Mesendoderm (in vitro differentiated cells): ENCODE results near the gene CUEDC1.

Experiments used
- DNase-seq: peaks from one replicate; pipeline ENCODE4 v3.0.0; 2013
- H2AK5ac ChIP-seq: 2 replicates; pipeline ENCODE4 v1.6.1; 2013; ENCODE audit warnings: low read length, inconsistent platforms
- H2BK120ac ChIP-seq: 2 replicates; pipeline ENCODE4 v1.6.1; 2013; ENCODE audit warnings: low read depth, mild to moderate bottlenecking, low read length, moderate library complexity, mixed read lengths
- H2BK15ac ChIP-seq: replicated peaks from 2 replicates; pipeline ENCODE4 v1.6.1; 2013; ENCODE audit warnings: low read depth, mild to moderate bottlenecking, moderate library complexity
- H2BK5ac ChIP-seq: 2 replicates; pipeline ENCODE4 v1.6.1; 2013; ENCODE audit warnings: low read length, inconsistent platforms
- H3K18ac ChIP-seq: 2 replicates; pipeline ENCODE4 v1.6.1; 2013; ENCODE audit warnings: mild to moderate bottlenecking, low read length, mixed read lengths
- H3K23ac ChIP-seq: one replicate; pipeline ENCODE4 v1.6.1; 2013; ENCODE audit warnings: low read length
- H3K27ac ChIP-seq: 2 replicates; pipeline ENCODE4 v1.5.1; 2013; ENCODE audit warnings: low read depth, mild to moderate bottlenecking, inconsistent platforms, low read length, moderate library complexity
- H3K27me3 ChIP-seq: 2 replicates; pipeline ENCODE4 v1.6.1; 2013; ENCODE audit warnings: low read length, control low read depth, mild to moderate bottlenecking, inconsistent platforms; ENCODE audit not compliant: insufficient read depth, poor library complexity
- H3K36me3 ChIP-seq: 2 replicates; pipeline ENCODE4 v1.6.1; 2013; ENCODE audit warnings: low read length, inconsistent platforms; ENCODE audit not compliant: control insufficient read depth, insufficient read depth
- H3K4ac ChIP-seq: one replicate; pipeline ENCODE4 v1.6.1; 2013; ENCODE audit warnings: low read depth, mild to moderate bottlenecking, low read length, moderate library complexity
- H3K4me1 ChIP-seq: 2 replicates; pipeline ENCODE4 v1.6.1; 2013; ENCODE audit warnings: low read depth, low read length, inconsistent platforms; ENCODE audit not compliant: control insufficient read depth
- H3K4me2 ChIP-seq: 2 replicates; pipeline ENCODE4 v1.6.1; 2013; ENCODE audit warnings: low read length
- H3K4me3 ChIP-seq: 2 replicates; pipeline ENCODE4 v1.5.1; 2013; ENCODE audit warnings: mild to moderate bottlenecking, low read length
- H3K56ac ChIP-seq: one replicate; pipeline ENCODE4 v1.6.1; 2013; ENCODE audit warnings: low read length
- H3K79me1 ChIP-seq: 2 replicates; pipeline ENCODE4 v1.6.1; 2013; ENCODE audit warnings: low read length, inconsistent platforms
- H3K79me2 ChIP-seq: 2 replicates; pipeline ENCODE4 v1.6.1; 2013; ENCODE audit warnings: mild to moderate bottlenecking, low read length; ENCODE audit not compliant: control insufficient read depth, insufficient read depth
- H3K9ac ChIP-seq: 2 replicates; pipeline ENCODE4 v1.6.1; 2013; ENCODE audit warnings: low read length, inconsistent platforms
- H4K5ac ChIP-seq: one replicate; pipeline ENCODE4 v1.6.1; 2013; ENCODE audit warnings: low read length
- H4K8ac ChIP-seq: one replicate; pipeline ENCODE4 v1.6.1; 2013; ENCODE audit warnings: low read depth, mild to moderate bottlenecking, control low read depth, low read length, moderate library complexity
- WGBS: extraction: QIAGEN DNeasy Blood & Tissue Kit; methylation state at CpG from one replicate; pipeline ENCODE4 v1.1.7; 2013; ENCODE audit warnings: low lambda C conversion rate, missing lambda C conversion rate; ENCODE audit not compliant: insufficient coverage; ENCODE audit errors: extremely low coverage; 5-methylcytosine and 5-hydroxymethylcytosine counted together

Gene CUEDC1

DNA sequence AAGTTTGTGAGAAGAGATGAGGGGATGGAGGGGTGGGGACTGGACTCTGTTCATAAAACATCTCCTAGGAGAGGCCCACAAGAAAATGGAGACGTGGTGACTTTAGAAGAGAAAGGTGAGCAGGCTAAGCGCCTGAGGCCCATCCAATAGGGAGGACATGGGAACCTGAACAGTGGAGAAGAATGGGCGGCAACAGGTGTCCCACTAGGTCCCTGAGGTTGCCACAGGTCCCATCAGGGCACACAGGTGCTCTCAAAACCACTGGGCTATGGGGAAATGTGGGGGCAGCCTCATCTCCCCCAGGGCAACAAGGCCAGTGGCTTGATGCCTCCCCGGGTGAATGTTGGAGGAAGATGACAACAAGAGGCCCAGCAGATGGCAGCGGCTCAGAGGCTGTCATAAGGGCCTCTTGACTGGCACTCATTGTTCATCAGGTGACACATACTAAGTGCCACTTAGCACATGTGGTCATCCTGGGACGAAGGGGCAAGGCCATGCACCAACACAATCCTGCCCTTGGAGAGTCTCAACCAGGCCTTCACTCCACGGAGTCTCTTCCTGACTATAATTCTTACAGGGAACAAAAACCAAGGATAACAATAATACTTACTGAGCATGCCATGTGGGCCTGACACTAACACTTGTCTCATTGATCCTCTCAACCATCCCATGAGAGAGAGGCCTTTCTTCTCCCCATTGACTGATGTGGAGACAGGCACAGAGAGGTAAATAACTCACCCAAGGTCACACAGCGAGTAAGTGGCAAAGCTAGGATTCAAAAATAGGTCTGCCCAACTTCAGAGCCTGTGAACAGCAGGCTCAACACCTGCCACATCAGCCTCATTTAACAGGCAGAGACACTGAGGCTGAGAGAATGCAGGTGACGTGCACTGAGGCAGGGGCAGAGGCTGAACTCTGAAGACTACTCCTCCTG lies 38.0 kb downstream of the CUEDC1 start:
- no peak overlapping the region for H4K8ac ChIP-seq
- peak; percentile 54 for DNase-seq

DNA sequence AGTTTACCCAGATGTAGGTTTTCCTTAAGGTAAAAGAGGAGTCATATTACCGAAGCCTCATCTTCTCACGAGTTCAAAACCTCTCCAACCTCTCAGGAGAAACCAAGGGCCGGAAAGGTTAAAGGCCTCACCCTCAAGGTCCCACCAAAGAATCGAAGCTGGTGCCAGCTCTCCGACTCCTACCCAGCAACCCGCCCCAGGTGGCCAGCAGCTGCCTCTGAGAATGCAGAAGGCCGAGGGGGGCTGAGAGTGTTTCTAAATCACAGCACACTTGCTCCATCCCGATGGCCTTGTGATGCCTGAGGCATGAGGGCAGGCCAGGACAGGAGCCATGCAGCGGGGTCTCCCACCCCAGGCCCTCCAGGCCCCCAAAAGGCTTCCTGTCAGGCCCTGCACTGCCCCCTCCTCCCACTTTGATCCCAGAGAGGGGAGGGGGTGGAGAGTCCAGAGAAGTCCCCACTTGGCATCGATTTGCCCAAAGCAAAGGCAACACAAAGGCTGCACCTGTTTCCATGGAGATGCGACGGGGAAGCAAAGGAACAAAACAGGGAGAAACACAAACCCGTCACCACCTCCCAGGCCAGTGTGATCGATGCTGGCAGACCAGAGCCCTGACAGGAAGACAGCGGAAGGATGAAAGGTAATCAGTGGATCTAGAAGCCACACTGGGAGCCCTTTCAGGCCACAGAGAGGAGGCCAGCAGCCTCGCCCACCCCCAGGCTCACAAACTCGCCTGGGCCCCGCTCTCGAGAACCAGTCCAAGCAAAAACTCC lies 39.0 kb downstream of the CUEDC1 start:
- Histone ChIP-seq H3K27me3 (no peaks in the 10 kb centered on the region), H3K9ac (peak overlapping the region; percentile 7), H3K4ac (no peak overlapping the region), H3K56ac (peak overlapping the region; percentile 38), H3K18ac (no peak overlapping the region), H3K27ac (peak overlapping the region; percentile 24), H2AK5ac (no peak overlapping the region), H3K4me3 (no peak overlapping the region), H2BK120ac (no peak overlapping the region), H2BK15ac (no peak overlapping the region), H2BK5ac (no peak overlapping the region), H4K5ac (no peak overlapping the region), H3K79me2 (peaks cover 3% of the 10 kb centered on the region), H3K36me3 (no peaks in the 10 kb centered on the region), H4K8ac (no peak overlapping the region), H3K4me2 (no peak overlapping the region), H3K4me1 (peaks cover 18% of the 10 kb centered on the region), H3K79me1 (peaks cover 4% of the 10 kb centered on the region), H3K23ac (no peak overlapping the region)
- no CpG with 5 or more reads among the region's 19 CpGs for WGBS
- DNase-seq, result peak; percentile 91

More for the DNA sequence above, 38.0 kb downstream of the CUEDC1 start:
- H3K4me3 ChIP-seq, result no peak overlapping the region
- no peak overlapping the region for H3K18ac ChIP-seq
- no peak overlapping the region for H3K4me2 ChIP-seq
- H2BK120ac ChIP-seq, result no peak overlapping the region
- H3K36me3 ChIP-seq, result no peaks in the 10 kb centered on the region
- no peak overlapping the region for H4K5ac ChIP-seq
- no peaks in the 10 kb centered on the region for H3K27me3 ChIP-seq
- no CpG with 5 or more reads among the region's 9 CpGs for WGBS
- no peak overlapping the region for H3K23ac ChIP-seq
- peak overlapping the region; percentile 3 for H2BK5ac ChIP-seq
- H3K79me1 ChIP-seq, result peaks cover 4% of the 10 kb centered on the region
- peak overlapping the region; percentile 27 for H2AK5ac ChIP-seq
- peak overlapping the region; percentile 52 for H3K27ac ChIP-seq
- no peak overlapping the region for H3K9ac ChIP-seq
- peaks cover 18% of the 10 kb centered on the region for H3K4me1 ChIP-seq
- H3K79me2 ChIP-seq, result peaks cover 3% of the 10 kb centered on the region
- H3K56ac ChIP-seq, result peak overlapping the region; percentile 69
- H3K4ac ChIP-seq, result no peak overlapping the region
- no peak overlapping the region for H2BK15ac ChIP-seq

DNA sequence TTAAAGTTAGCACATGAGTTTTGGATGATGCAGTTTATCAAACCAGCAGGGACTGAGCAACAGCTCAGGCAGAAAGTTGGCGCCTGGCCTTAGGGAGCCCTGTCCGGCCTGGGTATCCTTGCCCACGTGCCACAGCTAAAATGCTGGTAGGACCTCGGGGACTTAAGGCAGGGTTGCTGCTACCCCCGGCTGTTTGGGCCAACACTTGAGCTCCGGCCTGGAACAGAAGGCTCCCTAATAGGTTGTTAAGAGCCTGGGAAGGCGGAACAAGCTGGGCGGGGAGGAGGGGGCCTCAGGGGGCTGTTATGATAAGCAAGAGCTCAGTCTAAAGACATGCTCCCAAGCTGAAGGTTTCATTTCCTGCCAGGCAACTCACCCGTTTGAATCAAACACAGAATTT lies 39.7 kb downstream of the CUEDC1 start:
- no peak overlapping the region for H3K18ac ChIP-seq
- peaks cover 3% of the 10 kb centered on the region for H3K79me2 ChIP-seq
- WGBS, result no CpG with 5 or more reads among the region's 9 CpGs
- H3K4ac ChIP-seq, result no peak overlapping the region
- H4K5ac ChIP-seq, result no peak overlapping the region
- no peaks in the 10 kb centered on the region for H3K27me3 ChIP-seq
- no peaks in the 10 kb centered on the region for H3K36me3 ChIP-seq
- H3K56ac ChIP-seq, result peak overlapping the region; percentile 40
- H2BK5ac ChIP-seq, result no peak overlapping the region
- no peak overlapping the region for H2BK120ac ChIP-seq
- H4K8ac ChIP-seq, result no peak overlapping the region
- no peak overlapping the region for H2BK15ac ChIP-seq
- no peak overlapping the region for H3K27ac ChIP-seq
- H3K4me1 ChIP-seq, result peaks cover 18% of the 10 kb centered on the region
- H3K4me2 ChIP-seq, result no peak overlapping the region
- H3K9ac ChIP-seq, result no peak overlapping the region
- H3K4me3 ChIP-seq, result no peak overlapping the region
- no peak overlapping the region for H3K23ac ChIP-seq
- peak; percentile 57 for DNase-seq
- H3K79me1 ChIP-seq, result peaks cover 4% of the 10 kb centered on the region
- H2AK5ac ChIP-seq, result no peak overlapping the region

DNA sequence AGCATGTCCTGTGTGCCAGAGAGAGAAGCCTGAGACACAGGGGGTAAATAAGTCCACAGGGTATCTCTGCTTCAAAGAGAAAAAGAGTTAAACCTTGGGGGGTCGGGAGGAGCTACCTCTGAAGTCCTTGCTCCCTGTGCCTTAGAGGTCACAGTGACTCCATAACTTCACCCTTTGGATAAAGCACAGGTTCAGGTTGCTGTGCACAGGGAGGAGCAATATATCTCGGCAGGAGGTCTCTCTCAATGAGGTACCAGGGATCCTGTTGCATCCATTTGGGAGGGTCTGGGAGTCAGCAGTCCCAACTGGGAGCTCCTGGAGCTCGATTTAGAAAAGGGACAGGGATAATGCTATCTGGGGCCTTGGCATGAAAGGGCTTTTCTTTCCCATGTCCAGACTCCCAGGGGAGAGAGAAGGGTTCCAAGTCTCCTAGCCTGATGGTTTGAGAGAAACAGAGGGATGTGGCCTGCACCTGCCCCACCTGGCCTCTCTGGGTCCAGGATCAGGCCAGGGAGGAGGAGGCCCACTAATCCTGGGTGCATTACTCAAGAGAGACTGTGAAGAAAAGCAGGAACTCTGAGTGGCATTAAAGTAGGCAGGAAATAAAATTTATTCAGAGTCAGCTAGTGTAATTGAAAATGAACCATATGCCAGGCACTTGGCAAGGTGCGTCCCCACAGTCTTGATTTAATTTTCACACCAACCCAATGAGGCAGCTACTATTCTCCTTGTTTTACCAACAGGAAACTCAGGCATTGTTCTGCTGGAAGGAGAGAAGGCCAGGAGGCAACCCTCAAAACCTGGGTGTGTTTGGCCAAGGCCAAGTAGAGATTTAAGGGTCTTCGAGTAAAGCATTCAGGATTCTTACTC lies 40.7 kb downstream of the CUEDC1 start:
- H3K23ac ChIP-seq, result no peak overlapping the region
- H3K36me3 ChIP-seq, result no peaks in the 10 kb centered on the region
- H2BK120ac ChIP-seq, result no peak overlapping the region
- no peaks in the 10 kb centered on the region for H3K27me3 ChIP-seq
- no peak overlapping the region for H3K56ac ChIP-seq
- no peak overlapping the region for H3K4me3 ChIP-seq
- peaks cover 3% of the 10 kb centered on the region for H3K79me2 ChIP-seq
- no CpG with 5 or more reads among the region's 5 CpGs for WGBS
- no peak overlapping the region for H3K27ac ChIP-seq
- H2AK5ac ChIP-seq, result no peak overlapping the region
- peaks cover 4% of the 10 kb centered on the region for H3K79me1 ChIP-seq
- H3K9ac ChIP-seq, result no peak overlapping the region
- no peak overlapping the region for H4K8ac ChIP-seq
- no peak overlapping the region for H2BK5ac ChIP-seq
- peaks cover 18% of the 10 kb centered on the region for H3K4me1 ChIP-seq
- H2BK15ac ChIP-seq, result no peak overlapping the region
- H3K18ac ChIP-seq, result no peak overlapping the region
- no peak overlapping the region for H3K4ac ChIP-seq
- no peak for DNase-seq
- H3K4me2 ChIP-seq, result no peak overlapping the region
- no peak overlapping the region for H4K5ac ChIP-seq

DNA sequence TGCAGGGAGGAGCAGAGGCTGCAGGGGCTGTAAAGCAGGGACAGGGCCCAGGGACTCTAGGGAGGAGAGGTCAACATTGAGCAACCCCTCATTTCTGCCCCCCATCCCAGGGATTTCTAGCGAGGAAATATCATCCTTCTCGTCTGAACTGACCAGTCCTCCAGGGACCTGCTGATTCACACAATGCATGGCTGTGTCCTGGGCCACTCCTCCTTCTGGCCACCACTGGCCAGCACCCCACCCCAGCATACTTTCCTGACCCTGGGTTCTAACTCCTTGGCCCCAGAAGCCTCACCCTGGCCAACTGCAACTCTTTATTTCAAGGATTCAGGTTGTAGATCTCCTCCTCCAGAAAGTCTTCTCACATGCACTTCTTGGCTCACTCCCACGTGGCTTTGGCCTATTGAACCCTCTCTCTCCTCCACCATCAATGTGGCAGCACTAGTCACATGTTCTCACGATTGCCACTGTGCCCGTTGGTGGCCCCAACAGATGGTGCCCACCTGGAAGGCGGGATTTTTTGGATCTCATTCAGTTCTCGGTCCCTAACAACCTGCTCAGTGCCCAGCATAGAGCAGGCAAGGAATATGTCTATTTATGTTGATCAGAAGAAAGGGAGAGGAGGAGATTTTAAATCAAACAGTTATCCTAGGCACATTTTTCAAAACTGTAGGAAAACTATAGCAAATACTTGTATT lies 41.5 kb downstream of the CUEDC1 start:
- no peak overlapping the region for H2BK5ac ChIP-seq
- no peak overlapping the region for H4K8ac ChIP-seq
- no peaks in the 10 kb centered on the region for H3K27me3 ChIP-seq
- H3K4me1 ChIP-seq, result peaks cover 20% of the 10 kb centered on the region
- no CpG with 5 or more reads among the region's 7 CpGs for WGBS
- H3K4me3 ChIP-seq, result no peak overlapping the region
- no peak overlapping the region for H3K18ac ChIP-seq
- H3K56ac ChIP-seq, result no peak overlapping the region
- no peak overlapping the region for H3K4me2 ChIP-seq
- H2BK120ac ChIP-seq, result no peak overlapping the region
- H3K4ac ChIP-seq, result no peak overlapping the region
- peaks cover 3% of the 10 kb centered on the region for H3K79me2 ChIP-seq
- no peaks in the 10 kb centered on the region for H3K36me3 ChIP-seq
- no peak overlapping the region for H2AK5ac ChIP-seq
- no peak for DNase-seq
- H3K27ac ChIP-seq, result no peak overlapping the region
- peaks cover 4% of the 10 kb centered on the region for H3K79me1 ChIP-seq
- no peak overlapping the region for H3K9ac ChIP-seq
- H3K23ac ChIP-seq, result no peak overlapping the region
- H2BK15ac ChIP-seq, result no peak overlapping the region
- no peak overlapping the region for H4K5ac ChIP-seq
